WTC11 (cell line): ENCODE results near the gene SPHK1. TPM values are rescaled to one million over a fixed set of nuclear protein-coding genes. Genes with fewer than 3 reads are reported as not detected.

Experiments used
- ATAC-seq: fragments of 200-7000 bp; cut with Tn5 transposase; 2 replicates; pipeline ENCODE4 v1.10.0; 2021; ENCODE audit warnings: mild to moderate bottlenecking, moderate library complexity
- CTCF ChIA-PET: fragments of 300-600 bp; sonication (Branson Sonifier 250); formaldehyde crosslinking; loops from one replicate; lab custom pipeline; 2021; ENCODE audit warnings: antibody characterized with exemption; lab: Charles Lee
- POLR2A ChIA-PET: fragments of 350-600 bp; sonication (Branson Sonifier 250); formaldehyde crosslinking; loops from one replicate; lab custom pipeline; 2021; ENCODE audit warnings: antibody characterized with exemption; lab: Charles Lee
- DNase-seq: peaks from one replicate; pipeline ENCODE4 v3.0.0; 2021; ENCODE audit warnings: low spot score
- H3K27ac Mint-ChIP-seq: 2 replicates; pipeline ENCODE4 v1.8.0; 2021; ENCODE audit warnings: mixed read lengths
- H3K27me3 Mint-ChIP-seq: 2 replicates; pipeline ENCODE4 v1.8.0; 2021; ENCODE audit warnings: low read depth, mild to moderate bottlenecking, moderate library complexity, mixed read lengths
- H3K36me3 Mint-ChIP-seq: 2 replicates; pipeline ENCODE4 v1.8.0; 2021; ENCODE audit warnings: mixed read lengths
- H3K4me1 Mint-ChIP-seq: 2 replicates; pipeline ENCODE4 v1.8.0; 2022; ENCODE audit warnings: mixed read lengths
- H3K4me3 Mint-ChIP-seq: 2 replicates; pipeline ENCODE4 v1.8.0; 2021; ENCODE audit warnings: mild to moderate bottlenecking, moderate library complexity, mixed read lengths
- H3K9me3 Mint-ChIP-seq: 2 replicates; pipeline ENCODE4 v1.8.0; 2021; ENCODE audit warnings: mixed read lengths
- AFF4 ChIP-seq: sonication (generic); formaldehyde crosslinking; IDR thresholded peaks from 2 replicates; pipeline ENCODE4 v1.8.1; 2023; ENCODE audit warnings: mild to moderate bottlenecking, missing genetic modification reagents, borderline replicate concordance
- ATF1 ChIP-seq: sonication (generic); formaldehyde crosslinking; IDR thresholded peaks from 2 replicates; pipeline ENCODE4 v1.8.1; 2023; ENCODE audit warnings: mild to moderate bottlenecking, moderate library complexity, missing genetic modification reagents
- ATF2 ChIP-seq: sonication (generic); formaldehyde crosslinking; IDR thresholded peaks from 2 replicates; pipeline ENCODE4 v1.8.1; 2022; ENCODE audit warnings: low read depth, missing genetic modification reagents, borderline replicate concordance
- ATF6 ChIP-seq: sonication (generic); formaldehyde crosslinking; IDR thresholded peaks from 2 replicates; pipeline ENCODE4 v1.8.1; 2023; ENCODE audit warnings: mild to moderate bottlenecking, missing genetic modification reagents
- E2F1 ChIP-seq: sonication (generic); formaldehyde crosslinking; IDR thresholded peaks from 2 replicates; pipeline ENCODE4 v1.8.0; 2022; ENCODE audit warnings: mild to moderate bottlenecking, missing genetic modification reagents
- FOXJ3 ChIP-seq: sonication (generic); formaldehyde crosslinking; IDR thresholded peaks from 2 replicates; pipeline ENCODE4 v1.9.0; 2021; ENCODE audit warnings: missing genetic modification reagents, mild to moderate bottlenecking, borderline replicate concordance
- FOXP4 ChIP-seq: sonication (generic); formaldehyde crosslinking; IDR thresholded peaks from 2 replicates; pipeline ENCODE4 v1.8.0; 2022; ENCODE audit warnings: mild to moderate bottlenecking, missing genetic modification reagents
- IRF1 ChIP-seq: sonication (generic); formaldehyde crosslinking; IDR thresholded peaks from 2 replicates; pipeline ENCODE4 v1.8.0; 2023; ENCODE audit warnings: missing genetic modification reagents
- JAZF1 ChIP-seq: fragments of 250-450 bp; sonication (Bioruptor Pico); IDR thresholded peaks from 2 replicates; pipeline ENCODE4 v1.9.0; 2021; ENCODE audit warnings: moderate library complexity, mild to moderate bottlenecking, inconsistent platforms
- NFATC4 ChIP-seq: fragments of 250-450 bp; sonication (Bioruptor Pico); IDR thresholded peaks from 2 replicates; pipeline ENCODE4 v1.9.0; 2021; ENCODE audit warnings: mild to moderate bottlenecking
- NR2C2 ChIP-seq: sonication (generic); formaldehyde crosslinking; IDR thresholded peaks from 2 replicates; pipeline ENCODE4 v1.8.0; 2022; ENCODE audit warnings: mild to moderate bottlenecking, missing genetic modification reagents
- OVOL2 ChIP-seq: fragments of 250-450 bp; sonication (Bioruptor Pico); IDR thresholded peaks from 2 replicates; pipeline ENCODE4 v1.9.0; 2021; ENCODE audit warnings: mild to moderate bottlenecking, borderline replicate concordance
- SOX15 ChIP-seq: fragments of 250-450 bp; sonication (Bioruptor Pico); IDR thresholded peaks from 2 replicates; pipeline ENCODE4 v1.9.0; 2021; ENCODE audit warnings: mild to moderate bottlenecking
- STAT6 ChIP-seq: sonication (generic); formaldehyde crosslinking; conservative IDR thresholded peaks from 2 replicates; pipeline ENCODE4 v1.8.1; 2023; ENCODE audit warnings: mild to moderate bottlenecking, low read depth, missing genetic modification reagents, moderate library complexity
- TP53 ChIP-seq: sonication (generic); formaldehyde crosslinking; IDR thresholded peaks from 2 replicates; pipeline ENCODE4 v1.8.1; 2023; ENCODE audit warnings: mild to moderate bottlenecking, missing genetic modification reagents
- ZNF263 ChIP-seq: sonication (generic); formaldehyde crosslinking; IDR thresholded peaks from 2 replicates; pipeline ENCODE4 v1.8.1; 2022; ENCODE audit warnings: low read depth, mild to moderate bottlenecking, moderate library complexity, missing genetic modification reagents
- ZNF317 ChIP-seq: sonication (generic); formaldehyde crosslinking; IDR thresholded peaks from 2 replicates; pipeline ENCODE4 v1.8.1; 2023; ENCODE audit warnings: low read depth, mild to moderate bottlenecking, moderate library complexity, missing genetic modification reagents, borderline replicate concordance
- ZNF416 ChIP-seq: fragments of 250-450 bp; sonication (Bioruptor Pico); IDR thresholded peaks from 2 replicates; pipeline ENCODE4 v1.9.0; 2021; ENCODE audit warnings: mild to moderate bottlenecking, inconsistent platforms
- ZNF512 ChIP-seq: sonication (generic); formaldehyde crosslinking; IDR thresholded peaks from 2 replicates; pipeline ENCODE4 v1.8.1; 2022; ENCODE audit warnings: missing genetic modification reagents, borderline replicate concordance
- total RNA-seq: library from RNA; stranded (reverse); gene quantifications from 3 replicates; pipeline ENCODE4 v1.2.3, GENCODE V29; 2021

The SPHK1 gene
- total RNA-seq, 1 experiment from 2014 or later: 2.5 TPM

GRCh38 chr17:76421044-76421407 lies 36.6 kb downstream of the SPHK1 start:
- Mint-ChIP-seq H3K36me3 (peaks cover 18% of the 10 kb centered on the region), H3K9me3 (peaks cover 4% of the 10 kb centered on the region), H3K4me3 (no peak overlapping the region), H3K27ac (peak overlapping the region; percentile 69), H3K27me3 (no peaks in the 10 kb centered on the region), H3K4me1 (peaks cover 42% of the 10 kb centered on the region)
- TF ChIP-seq ZNF263 (no peak), ZNF317 (CRISPR knock-in tag) (no peak), TP53 (CRISPR knock-in tag) (no peak), SOX15 (no peak), FOXJ3 (CRISPR knock-in tag) (no peak), ATF1 (CRISPR knock-in tag) (no peak), AFF4 (no peak), IRF1 (CRISPR knock-in tag) (no peak), FOXP4 (no peak), NFATC4 (CRISPR knock-in tag) (no peak), E2F1 (CRISPR knock-in tag) (no peak), ZNF416 (CRISPR knock-in tag) (no peak), ZNF512 (no peak), ATF2 (CRISPR knock-in tag) (no peak), STAT6 (CRISPR knock-in tag) (no peak), OVOL2 (CRISPR knock-in tag) (no peak), JAZF1 (no peak), ATF6 (CRISPR knock-in tag) (no peak), NR2C2 (no peak)
- peak; percentile 58 for ATAC-seq
- no peak for DNase-seq
- ChIA-PET CTCF (interaction anchor here (0.7 to 1.4 kb wide), 5 partner anchors 10 to 102 kb away, joined by 3 to 10 read pairs (median 4); no protein-coding TSS in a partner anchor), POLR2A (interaction anchor here (0.6 kb wide), 1 partner anchor 76 kb away, joined by 4 read pairs; no protein-coding TSS in a partner anchor)
